GM18861 (cell line): Measurements from ENCODE around the gene STAT5A.
"Not testable (repeated sequence)": the region's sequence is repeated elsewhere in the genome, so short reads cannot be mapped to it uniquely, and the experiment has no call there.

Experiments
- ATAC-seq: cut with Tn5 transposase; IDR thresholded peaks from one replicate; pipeline ENCODE4 v1.9.1; 2021; ENCODE audit not compliant: unreplicated experiment

STAT5A gene

DNA sequence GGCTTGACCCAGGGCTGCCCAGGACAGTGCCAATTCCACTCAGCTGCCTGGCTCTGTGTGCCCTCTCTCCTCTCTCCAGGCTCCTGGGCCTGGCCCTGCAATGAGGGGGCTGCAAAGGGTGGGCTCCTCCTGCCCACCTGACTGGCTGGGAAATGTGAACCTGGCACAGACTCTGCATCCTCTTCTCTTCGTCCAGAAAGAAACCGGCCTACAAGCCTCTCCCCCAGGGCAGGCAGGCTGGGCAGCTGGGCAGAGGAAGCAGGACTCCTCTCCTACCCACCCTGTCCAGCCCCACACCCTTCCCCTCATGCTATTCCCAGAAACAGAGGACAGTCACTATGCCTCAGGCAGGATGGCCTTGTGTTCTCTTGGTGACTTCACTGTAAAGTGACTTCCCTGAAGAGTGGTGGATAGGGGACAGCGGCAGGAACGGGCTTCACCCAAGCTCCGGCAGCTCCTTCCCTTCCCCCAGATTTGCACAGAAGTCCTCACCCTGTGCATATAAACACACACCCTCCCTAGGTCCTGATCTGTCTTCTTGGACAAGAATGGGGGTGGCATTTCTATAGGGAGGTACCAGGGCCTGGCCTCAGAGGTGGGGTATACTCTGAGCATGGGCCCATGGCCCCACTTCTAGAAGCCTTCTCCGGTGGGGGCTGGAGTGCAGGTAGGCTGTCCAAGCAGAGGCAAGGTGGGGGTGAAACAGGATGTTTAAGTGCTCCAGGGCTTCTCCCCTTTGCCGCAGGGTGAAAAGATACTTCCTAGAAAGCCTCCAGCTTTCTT, 4.9 kb upstream of the STAT5A start:
- no peak for ATAC-seq

DNA sequence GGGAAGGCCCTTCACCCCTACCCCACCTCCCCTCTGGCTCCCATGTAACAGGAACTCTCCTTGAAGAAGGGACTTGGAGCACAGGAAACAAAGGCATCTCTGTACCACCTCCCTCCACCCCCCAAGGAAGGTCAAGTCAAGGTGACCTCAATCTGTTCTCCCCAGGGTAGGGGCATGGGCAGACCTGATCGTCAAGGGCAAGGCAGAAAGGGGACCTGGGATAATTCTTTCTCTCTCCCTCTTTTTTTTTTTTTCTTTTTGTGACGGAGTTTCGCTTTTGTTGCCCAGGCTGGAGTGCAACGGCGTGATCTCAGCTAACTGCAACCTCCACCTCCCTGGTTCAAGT, 4.3 kb upstream of the STAT5A start:
- no peak for ATAC-seq

DNA sequence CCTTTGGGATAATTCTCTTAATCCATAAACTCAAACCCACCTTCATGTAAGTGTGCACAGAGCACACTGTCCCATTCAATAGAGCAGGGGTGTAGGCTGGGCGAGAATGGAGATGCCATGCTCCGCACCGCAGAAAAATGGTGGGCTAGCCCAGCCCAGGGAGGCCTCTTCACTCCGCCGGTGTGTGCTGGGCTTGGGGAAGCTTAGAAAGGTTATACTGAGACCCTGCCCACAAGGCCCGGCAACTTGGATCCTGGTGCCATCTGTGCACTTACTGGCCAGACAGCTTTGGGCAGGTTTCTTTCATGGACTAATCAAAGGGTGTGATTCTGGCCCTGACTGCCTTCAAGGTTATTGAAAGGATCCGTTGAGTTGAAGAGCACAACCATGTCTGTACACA, 3.7 kb upstream of the STAT5A start:
- no peak for ATAC-seq

DNA sequence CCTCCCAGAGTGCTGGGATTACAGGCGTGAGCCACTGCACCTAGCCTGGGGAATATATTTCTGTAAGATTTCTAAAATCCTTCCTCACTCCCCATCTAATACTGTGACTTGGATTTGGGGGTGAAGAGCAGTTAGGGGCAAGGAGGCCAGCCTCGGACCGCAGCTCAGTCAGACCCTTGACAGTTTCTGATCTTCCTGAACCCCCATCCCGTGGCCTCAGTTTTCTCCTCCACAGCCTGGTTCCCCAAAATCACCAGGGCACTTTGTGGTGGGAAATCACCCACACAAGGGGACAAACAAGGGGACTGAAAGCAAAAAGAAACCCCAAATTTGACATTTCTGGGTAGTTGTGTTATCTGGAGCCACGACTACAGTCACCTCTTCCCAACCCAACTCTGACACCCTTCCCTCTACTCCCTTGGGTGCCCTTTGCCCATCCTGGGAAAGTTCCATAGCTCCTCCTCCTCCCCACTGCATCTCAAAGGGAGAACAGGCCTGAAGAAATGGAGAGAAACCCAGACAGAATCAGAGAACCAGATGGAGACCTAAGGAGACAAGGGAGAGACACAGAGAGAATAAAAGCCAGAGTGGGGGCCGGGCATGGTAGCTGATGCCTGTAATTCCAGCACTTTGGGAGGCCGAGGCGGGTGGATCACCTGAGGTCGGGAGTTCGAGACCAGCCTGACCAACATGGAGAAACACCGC, 2.8 kb upstream of the STAT5A start:
- ATAC-seq = no peak

DNA sequence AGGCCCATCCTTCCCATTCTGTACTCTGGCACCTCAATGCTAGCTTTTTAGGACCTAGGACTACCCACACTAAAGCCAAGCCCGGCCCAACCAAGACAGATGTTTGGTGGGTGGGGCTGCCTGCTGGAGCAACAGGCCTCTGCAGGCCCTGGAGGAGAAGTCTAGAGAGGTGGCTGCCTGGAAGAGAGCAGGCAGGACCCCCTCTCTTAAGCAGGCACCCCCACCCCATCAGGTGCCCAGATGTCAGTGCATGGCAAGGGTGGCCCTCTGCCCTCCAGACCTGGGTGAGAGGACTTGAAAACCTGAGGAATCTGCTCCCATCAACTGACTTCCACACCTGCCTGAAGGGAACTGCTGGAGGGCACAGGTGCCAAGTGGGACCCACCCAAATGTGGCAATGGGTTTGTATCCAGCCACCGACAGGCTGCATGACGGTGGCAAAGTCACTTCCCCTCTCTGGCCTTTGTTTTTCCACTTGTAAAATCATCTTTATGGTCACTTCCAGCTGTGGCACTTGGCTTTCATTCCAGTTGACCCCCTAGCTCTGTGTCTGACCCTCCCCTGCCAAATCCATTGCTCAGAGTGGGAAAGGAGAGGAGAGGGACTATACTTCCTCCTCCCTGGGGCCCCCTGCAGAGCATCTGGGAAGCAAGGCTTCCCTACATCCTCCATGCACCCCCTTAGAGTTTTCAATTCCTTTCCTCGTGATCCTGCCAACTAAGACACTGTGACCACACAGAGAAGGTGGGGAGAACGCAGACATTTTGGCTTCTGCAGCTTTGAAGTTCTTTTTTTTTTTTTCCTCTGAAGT, 1.7 kb upstream of the STAT5A start:
- ATAC-seq = no peak

DNA sequence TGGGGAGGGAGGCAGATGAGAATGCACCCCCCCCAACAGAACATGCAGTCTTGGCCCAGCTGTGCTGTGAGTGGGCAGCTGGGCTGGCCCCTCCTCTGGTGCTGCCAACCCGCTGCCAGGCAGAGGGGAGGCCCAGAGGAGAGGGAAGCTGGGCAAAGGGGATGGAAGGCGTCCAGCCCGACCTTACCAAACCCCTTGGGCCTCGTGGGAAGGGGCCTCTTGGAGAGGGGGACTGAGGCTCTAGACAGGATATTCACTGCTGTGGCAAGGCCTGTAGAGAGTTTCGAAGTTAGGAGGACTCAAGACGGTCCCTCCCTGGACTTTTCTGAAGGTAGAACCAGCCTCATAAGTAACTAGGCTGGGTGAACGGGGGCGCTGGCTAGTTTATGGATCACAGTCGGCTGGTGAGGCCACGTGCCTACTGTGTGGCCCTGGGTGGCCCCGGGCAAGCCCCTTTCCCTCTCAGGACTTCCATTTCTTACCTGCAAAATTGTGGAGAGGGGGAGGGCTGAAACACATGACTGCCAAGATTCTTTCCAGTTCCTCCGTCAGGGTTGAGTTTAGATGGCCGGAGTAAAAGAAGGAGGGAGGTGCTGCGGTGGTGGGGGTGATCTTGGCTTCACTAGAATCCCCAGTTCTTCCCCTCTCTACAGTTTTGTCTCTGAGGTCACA, 857 bp upstream of the STAT5A start:
- no peak for ATAC-seq

DNA sequence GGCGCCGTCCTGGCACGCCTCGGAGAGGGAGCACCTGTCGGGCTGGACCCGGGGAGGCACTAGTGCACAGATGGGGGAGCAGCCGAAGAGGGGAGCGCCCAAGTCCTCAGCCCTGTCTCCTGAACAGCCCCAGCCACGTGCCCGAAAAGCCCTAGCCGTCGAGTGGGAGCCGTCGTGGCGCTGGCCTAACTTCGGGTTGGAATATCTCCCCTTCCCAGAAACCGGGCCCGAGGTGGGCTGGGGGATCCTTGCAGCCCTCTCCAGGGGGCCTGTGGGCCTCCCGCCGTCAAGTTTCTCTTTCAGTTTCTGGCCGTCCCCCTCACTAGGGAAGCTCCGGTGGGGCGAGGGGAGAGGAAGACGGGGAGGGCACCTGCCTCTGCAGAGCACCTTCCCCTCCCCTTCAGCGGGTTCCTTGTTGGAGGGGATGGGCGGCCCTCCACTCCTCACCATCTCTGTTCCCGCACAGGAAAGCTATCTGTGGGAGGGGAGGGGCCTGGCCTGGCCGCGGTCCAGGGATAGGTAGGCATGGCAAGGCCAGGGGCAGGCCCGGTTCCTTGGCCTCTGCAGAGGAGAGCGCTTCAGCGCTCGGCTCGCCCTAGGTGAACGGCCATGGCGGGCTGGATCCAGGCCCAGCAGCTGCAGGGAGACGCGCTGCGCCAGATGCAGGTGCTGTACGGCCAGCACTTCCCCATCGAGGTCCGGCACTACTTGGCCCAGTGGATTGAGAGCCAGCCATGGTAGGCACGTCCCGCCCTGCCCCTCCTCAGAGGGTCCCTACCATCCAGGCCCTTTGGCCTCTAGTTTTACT, 709 bp downstream of the STAT5A start:
- no peak for ATAC-seq

DNA sequence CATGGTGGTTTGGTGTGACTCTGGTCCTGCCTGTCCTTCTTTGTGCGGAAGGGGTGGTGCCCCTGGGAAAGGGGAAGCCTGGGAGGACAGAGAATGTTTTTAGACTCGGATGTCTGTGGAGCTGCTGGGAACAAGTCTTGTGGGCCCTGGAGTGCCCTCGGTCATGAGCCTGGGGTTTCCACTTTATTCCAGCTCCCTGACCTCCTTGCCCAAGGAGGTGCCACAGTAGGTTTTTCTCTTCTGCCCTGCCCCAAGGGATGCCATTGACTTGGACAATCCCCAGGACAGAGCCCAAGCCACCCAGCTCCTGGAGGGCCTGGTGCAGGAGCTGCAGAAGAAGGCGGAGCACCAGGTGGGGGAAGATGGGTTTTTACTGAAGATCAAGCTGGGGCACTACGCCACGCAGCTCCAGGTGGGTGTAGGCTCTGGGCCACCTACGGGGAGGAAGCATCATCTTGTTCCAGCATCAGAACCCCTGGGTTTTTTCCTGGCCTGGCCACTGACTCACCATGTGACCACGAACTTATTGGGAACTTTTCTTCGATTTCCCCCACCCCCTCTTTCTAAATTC, 1.4 kb downstream of the STAT5A start:
- ATAC-seq = no peak

DNA sequence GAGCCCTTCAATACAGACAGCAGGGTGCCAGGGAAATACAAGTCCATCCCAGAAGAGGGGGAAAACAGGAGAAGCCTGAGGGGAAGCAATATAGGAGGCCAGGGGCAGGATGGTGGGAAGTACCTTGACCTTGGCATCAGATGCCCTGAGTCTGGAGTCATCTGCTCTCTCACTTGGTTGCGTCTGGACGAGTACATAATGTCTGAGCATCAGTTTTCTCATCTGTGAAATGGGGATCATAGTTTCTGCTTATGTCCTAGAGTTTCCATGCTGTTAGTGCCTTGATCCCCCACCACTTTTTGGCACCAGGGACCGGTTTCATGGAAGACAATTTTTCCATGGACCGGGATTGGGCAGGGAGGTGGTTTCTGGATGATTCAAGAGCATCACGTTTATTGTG, 2.3 kb downstream of the STAT5A start:
- ATAC-seq = no peak

DNA sequence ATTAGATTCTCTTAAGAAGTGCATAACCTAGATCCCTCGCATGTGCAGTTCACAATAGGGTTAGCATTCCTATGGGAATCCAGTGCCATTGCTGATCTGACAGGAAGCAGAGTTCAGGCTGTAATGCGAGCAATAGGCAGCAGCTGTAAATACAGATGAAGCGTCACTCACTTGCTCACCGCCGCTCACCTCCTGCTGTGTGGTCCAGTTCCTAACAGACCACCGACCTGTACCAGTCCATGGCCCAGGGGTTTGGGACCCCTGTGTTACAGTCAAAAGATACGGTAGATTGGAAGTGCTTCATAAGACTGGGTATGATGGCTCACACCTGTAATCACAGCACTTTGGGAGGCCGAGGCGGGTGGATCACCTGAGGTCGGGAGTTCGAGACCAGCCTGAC, 2.8 kb downstream of the STAT5A start:
- ATAC-seq = no peak

DNA sequence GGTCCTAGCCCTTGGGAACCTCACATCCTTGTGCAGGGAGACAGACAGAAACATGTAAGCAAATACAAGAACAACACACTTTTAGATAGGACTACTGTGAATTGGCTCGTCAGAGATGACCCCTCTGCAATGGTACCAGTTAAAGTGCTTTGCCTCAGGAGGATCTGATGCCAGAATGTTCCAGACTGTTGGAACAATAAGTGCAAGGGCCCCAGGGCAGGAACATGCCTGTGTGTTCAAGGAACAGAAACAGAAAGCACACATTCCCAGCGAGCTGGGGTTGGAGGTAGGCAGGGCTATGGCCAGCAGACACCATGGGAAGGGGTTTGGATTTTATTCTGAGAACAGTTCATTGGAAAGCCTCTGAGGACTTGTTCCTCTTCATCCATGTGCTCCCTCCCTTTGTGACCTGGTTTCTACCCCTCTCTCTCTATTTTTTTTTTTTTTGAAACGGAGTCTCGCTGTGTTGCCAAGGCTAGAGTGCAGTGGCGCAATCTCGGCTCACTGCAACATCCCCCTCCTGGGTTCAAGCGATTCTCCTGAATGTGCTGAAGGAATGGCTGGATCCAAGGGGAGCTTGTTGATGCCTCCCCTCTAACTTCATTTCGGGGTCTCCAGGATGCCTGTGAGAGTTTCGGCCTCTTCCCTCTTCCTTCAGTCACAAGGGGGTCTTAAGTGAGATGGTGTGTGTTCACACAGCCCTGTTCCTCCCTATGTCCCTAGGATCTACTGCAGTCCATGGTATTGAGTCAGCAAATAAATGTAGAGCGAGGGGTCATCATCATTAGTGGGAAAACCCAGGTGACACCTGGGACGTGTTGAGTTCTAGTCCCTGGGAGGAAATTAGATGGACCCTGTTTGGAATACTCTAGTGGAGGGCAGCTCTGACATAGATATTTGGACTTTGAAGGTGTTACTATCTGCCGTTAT, 6.4 kb downstream of the STAT5A start:
- ATAC-seq = no peak

DNA sequence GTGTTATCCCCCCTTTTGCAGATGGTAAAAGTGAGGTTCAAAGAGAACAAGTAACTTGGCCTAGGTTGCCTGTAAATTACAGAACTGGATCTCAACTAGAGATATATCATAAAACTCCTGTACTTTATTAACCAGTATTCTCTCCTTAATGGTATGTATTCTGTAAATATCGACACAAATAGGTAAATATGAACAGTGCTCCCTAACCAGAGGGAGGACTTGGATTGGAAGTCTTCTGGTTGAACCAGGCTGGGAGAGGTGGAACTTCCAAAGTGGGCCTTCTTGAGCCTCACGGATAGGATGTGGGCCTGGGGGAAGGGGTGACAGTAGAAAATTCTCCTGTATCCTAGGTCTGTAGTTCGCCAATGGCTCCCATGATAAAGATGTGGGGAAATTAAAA, 7.7 kb downstream of the STAT5A start:
- ATAC-seq = no peak

DNA sequence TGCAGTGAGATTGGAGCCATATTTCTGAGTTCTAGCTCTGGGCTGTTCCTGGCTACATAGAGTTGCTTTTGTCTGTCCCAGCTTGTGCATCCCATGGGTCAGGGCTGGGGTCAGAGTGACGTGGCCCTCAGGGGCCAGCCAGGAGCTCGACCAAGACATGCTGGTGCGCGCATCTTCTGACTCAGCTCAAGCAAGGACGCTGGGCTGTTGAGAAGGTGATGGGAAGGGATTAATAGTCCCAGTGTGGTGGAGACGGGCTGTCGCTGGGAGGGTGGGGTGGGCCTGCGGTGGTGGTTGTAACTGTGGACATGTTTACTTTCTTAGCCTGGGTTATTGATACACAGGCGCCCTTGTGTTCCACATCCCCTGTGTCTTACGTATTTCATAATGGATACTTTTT, 9.5 kb downstream of the STAT5A start:
- not testable (repeated sequence) for ATAC-seq

DNA sequence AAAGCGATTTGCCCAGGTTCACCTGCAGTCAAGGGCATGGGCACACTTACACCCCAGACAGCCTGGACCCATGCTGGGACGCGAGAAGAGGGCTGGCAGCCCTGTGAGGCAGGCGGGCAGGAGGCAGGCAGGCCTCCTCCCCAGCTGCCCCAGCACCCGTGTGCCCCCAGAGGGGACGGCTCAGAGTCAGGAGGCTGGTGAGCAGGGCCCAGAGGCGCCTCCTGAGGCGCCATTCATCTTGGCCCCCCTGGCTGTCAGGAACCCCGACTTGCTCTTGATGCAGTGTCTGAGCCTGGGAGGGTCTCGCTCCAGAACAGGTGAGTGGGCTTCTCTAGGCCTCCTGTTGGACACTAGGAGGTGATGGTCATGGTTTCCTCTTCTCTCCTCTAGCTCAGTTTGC, 11.1 kb downstream of the STAT5A start:
- ATAC-seq = not testable (repeated sequence)

DNA sequence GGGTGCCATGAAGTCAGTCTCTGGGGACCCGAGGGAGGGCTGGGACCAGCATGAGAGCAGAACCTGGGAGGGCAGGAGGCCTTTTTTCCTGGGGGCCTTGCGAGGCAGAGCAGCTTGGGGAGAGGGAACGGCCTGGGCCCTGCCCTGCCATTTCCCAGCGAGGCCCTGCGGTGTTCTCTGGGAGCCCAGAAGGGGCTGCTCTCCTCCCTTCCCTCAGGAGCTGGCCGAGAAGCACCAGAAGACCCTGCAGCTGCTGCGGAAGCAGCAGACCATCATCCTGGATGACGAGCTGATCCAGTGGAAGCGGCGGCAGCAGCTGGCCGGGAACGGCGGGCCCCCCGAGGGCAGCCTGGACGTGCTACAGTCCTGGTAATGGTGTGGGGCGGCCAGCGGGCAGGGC, 11.6 kb downstream of the STAT5A start:
- not testable (repeated sequence) for ATAC-seq

DNA sequence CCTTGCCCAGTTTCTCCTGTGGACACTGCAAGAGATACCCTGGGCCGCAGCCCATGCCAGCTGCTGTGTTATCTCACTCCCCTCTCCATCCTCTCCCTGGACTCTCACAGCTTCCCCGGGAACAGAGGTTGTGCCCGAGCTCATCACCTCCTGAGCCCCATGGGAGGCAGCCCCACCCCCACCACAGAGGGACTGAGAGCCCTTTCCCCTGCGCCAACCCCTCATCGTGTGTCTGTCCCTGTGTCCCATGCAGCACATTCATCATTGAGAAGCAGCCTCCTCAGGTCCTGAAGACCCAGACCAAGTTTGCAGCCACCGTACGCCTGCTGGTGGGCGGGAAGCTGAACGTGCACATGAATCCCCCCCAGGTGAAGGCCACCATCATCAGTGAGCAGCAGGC, 12.7 kb downstream of the STAT5A start:
- ATAC-seq = no peak

DNA sequence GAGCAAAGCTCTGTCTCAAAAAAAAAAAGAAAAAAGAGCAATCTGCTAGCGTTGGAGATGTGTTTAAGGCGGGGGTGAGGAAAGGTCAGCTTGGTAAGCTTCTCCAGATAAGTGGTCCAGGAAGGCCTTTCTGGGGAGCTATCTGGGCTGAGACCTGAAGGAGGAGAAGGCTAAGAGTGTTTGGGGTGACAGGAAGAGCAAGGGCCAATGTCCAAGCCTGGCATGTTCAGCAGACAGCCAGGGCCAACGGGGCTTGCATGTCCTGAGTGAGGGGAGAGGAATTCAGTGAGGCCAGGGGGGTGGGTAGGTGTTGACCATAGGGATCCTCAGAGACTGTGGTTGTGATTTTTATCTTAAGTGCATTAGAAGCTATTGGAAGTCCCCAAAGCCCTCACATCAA, 15.4 kb downstream of the STAT5A start:
- no peak for ATAC-seq

DNA sequence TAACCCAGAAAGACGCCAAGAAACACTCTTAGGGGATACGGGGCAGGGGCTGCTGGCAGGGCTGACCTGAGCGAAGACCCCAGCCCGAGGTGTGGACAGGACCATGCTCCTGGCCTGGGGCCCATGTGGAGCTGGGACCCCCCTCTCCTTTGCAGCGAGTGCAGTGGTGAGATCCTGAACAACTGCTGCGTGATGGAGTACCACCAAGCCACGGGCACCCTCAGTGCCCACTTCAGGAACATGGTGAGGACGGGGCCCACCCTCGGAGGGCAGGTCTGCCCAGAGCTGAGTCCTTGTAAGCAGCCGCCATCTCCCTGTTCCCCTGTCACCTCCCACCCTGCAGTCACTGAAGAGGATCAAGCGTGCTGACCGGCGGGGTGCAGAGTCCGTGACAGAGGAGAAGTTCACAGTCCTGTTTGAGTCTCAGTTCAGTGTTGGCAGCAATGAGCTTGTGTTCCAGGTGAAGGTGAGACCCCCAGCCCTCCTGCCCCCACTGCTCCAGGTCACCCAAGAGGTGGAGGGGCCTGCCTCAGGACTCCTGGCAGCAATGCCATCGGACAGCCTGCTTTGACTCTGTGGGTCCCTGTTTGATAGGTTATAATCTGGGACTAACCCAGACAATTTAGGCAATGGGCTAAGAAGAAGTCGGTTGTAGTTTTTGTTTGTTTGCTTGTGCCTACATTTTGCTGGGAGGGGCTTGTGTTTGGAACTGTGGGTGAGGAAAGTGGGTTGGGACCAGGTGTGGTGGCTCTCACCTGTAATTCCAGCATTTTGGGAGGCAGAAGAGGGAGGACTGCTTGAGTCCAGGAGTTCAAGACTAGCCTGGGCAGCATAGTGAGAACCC, 16.1 kb downstream of the STAT5A start:
- ATAC-seq = no peak
